HG02981 (cell line): ENCODE data around the gene NDUFB3.
"Not testable (repeated sequence)": the region's sequence is repeated elsewhere in the genome, so short reads cannot be mapped to it uniquely, and the experiment has no call there.

Source experiments
- ATAC-seq: cut with Tn5 transposase; IDR thresholded peaks from one replicate; pipeline ENCODE4 v1.9.1; 2021; ENCODE audit warnings: mild to moderate bottlenecking, moderate library complexity; ENCODE audit not compliant: unreplicated experiment

The NDUFB3 gene

DNA sequence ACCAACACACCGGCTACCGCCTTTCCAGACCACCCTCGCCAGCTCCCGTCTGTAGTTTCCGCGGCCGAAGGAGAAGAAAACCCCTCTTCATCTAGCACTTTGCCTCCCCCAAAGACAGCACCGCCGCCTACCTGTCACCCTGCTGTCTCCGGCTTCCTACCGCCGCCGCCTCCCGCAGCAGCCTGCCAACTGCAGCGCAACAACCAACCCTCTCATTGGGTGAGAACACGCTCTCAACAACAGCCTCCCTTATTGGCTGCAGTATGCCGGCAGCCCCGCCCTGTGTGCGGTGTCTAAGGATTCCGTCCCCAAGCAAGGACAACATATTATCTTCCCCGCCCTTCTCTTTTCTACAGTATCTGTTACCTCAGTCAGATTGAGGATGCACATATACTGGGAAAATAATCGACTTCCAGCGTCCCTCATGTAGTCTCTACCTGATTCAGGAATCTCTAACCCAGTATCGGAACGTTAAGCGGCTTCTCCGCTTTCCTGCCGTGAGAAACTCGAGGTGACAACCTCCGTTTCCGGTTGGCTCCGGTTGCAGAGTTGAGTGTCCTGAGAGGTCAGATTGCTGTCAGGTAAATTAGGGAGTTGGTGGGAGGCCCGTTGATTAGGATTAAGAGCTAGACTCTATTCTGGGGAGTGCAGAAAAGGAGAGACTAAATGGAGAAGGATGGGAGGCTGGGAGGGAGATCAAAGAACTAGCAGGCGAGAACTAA lies at the start of gene NDUFB3, which contains the start of gene HYCC2:
TSS of gene NDUFB3 (plus strand) at position 523 of the 722 bp plus-strand sequence. CDS start 6,882 bp downstream, outside the sequence.
TSS of gene HYCC2 (minus strand) at position 193 of the 722 bp plus-strand sequence. CDS start 47,662 bp downstream, outside the sequence.
- ATAC-seq, result peak; percentile 97

DNA sequence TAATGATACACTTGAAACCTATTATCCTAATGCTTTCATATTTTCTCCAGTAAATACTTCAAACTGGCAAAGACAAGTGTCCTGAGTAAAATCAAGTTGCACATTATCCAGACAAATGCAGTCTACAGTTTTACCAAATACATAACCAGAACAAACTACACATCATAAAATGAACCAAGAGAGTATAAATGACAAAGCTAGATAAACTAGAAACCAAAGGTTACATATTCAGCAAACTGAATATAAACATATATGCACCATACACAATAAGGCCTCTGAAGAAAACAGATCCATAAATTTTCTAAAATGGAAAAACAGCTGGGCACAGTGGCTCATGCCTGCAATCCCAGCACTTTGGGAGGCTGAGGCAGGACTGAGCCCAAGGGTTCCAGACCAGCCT lies 47.3 kb upstream of the NDUFB3 start:
- ATAC-seq, result no peak

DNA sequence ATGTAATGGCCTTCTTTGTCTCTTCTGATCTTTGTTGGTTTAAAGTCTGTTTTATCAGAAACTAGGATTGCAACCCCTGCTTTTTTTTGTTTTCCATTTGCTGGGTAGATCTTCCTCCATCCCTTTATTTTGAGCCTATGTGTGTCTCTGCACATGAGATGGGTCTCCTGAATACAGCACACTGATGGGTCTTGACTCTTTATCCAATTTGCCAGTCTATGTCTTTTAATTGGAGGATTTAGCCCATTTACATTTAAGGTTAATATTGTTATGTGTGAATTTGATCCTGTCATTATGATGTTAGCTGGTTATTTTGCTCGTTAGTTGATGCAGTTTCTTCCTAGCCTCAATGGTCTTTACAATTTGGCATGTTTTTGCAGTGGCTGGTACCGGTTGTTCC lies 37.4 kb upstream of the NDUFB3 start:
- not testable (repeated sequence) for ATAC-seq

DNA sequence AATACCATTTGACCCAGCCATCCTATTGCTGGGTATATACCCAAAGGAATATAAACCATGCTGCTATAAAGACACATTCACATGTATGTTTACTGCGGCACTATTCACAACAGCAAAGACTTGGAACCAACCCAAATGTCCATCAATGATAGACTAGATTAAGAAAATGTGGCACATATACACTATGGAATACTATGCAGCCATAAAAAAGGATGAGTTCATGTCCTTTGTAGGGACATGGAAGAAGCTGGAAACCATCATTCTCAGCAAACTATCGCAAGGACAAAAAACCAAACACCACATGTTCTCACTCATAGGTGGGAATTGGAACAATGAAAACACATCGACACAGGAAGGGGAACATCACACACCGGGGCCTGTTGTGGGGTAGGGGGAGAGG lies 33.4 kb upstream of the NDUFB3 start:
- ATAC-seq, result not testable (repeated sequence)

DNA sequence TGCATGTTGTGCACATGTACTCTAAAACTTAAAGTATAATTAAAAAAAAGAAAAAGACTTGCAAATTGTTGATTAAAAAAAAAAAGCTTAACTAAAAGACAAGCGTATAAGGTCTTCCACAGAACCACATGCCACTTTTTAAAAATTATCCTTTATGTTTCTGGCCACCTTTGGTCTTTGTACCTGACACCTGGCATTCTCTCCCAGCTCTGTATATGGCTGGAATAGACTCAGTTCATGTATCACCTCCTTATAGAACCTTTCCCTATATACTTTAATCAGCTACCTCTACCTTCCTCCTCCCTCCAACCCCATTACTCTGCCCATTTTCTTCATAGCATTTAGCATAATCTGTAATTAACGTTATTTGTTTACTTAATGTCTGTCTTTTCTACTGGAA lies 32.9 kb upstream of the NDUFB3 start:
- no peak for ATAC-seq

DNA sequence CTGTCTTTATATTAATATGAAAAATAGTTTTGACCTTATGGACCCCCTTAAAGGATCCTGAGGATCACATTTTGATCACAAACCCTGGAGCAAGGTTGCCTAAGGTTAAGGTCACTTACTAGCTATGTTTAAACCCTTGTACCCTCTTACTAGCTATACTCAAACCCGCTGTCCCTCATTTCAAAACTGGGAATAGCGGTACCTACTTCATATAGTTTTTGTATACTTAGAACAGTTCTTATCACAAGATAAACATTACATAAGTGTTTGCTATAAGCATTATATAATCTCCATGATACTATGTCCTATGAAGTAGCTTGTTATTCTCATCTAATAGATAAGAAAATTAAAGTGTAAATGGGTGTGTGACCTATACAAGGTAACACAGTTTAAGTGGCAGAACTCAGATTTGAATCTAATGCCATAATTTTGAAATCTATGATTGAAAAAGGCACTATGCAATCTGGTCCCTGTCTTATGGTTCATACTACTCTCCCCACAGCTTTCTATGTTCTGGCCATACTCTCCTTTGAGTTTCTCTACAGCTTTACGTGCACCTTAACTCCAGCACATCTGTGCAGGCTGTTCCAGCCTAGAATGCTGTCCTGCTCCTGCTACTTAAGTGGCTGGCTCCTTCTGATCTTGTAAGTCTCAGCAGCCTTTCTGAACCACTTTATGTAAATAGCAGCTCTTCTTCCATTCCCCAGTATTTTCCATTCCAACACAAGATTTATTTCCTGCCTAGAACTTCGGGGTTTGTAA lies 30.8 kb upstream of the NDUFB3 start:
- no peak for ATAC-seq

DNA sequence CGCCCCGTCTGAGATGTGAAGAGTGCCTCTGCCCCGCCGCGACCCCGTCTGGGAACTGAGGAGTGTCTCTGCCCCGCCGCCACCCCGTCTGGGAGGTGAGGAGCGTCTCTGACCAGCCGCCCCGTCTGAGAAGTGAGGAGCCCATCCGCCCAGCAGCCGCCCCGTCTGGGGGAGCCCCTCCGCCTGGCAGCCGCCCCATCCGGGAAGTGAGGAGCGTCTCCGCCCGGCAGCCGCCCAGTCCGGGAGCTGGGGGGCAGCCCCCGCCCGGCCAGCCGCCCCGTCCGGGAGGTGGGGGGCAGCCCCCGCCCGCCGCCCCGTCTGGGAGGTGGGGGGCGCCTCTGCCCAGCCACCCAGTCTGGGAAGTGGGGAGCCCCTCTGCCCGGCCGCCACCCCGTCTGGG lies 29.4 kb upstream of the NDUFB3 start:
- ATAC-seq, result not testable (repeated sequence)

DNA sequence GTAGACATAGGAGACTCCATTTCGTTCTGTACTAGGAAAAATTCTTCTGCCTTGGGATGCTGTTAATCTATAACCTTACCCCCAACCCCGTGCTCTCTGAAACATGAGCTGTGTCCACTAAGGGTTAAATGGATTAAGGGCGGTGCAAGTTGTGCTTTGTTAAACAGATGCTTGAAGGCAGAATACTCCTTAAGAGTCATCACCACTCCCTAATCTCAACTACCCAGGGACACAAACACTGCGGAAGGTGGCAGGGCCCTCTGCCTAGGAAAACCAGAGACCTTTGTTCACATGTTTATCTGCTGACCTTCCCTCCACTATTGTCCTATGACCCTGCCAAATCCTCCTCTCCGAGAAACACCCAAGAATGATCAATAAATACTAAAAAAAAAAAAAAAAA lies 28.8 kb upstream of the NDUFB3 start:
- not testable (repeated sequence) for ATAC-seq

DNA sequence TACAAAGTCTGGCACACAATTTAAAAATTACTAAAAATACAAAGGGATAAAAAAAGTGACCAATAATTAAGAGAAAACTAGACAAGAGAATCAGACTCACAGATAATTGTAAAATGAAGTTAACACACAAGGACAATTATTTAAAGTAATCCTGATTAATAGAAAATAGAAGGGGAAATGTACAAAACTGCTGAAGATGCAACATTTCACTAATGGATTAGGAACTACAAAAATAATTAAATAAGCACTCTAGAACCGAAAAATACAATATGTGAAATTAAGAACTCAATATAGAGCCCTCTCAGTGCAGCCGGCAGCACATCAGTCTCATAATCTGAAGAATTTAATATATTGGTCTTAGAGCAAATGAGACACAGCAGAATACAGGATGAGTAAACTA lies 24.9 kb upstream of the NDUFB3 start:
- ATAC-seq, result no peak

DNA sequence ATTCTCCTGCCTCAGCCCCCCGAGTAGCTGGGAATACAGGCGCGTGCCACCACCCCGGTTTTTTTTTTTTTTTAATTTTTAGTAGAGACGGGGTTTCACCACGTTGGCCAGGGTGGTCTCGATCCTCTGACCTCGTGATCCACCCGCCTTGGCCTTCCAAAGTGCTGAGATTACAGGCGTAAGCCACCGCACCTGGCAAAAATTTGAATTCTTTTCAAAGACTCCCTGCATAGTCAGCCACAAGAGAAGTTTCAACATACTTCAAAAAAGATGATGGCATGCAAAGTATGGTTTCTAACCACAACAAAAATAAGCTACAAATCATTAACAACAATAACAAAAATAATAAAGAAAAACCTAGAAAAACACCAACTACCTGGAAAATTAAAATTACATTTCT lies 22.3 kb upstream of the NDUFB3 start:
- ATAC-seq, result no peak

DNA sequence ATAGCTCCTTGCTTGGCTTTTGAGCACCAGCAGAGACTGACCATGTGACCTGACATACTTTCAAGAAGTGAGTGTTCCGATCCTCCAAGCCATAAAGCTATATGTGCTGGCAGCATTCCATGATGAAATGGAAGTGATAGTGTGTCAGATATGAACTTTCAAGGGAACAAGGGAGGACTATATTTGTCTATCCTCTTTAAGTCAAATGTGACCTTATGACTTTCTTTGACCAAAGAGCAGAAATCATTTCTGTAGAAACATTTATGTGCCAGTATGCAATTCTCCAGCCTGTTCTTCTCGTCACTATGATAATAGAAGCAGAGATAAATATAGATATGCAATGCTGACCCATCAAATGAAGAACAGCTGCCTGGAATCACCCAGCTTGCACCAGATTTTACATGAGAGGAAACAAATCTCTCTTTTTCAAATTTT lies 14.7 kb upstream of the NDUFB3 start:
- no peak for ATAC-seq

DNA sequence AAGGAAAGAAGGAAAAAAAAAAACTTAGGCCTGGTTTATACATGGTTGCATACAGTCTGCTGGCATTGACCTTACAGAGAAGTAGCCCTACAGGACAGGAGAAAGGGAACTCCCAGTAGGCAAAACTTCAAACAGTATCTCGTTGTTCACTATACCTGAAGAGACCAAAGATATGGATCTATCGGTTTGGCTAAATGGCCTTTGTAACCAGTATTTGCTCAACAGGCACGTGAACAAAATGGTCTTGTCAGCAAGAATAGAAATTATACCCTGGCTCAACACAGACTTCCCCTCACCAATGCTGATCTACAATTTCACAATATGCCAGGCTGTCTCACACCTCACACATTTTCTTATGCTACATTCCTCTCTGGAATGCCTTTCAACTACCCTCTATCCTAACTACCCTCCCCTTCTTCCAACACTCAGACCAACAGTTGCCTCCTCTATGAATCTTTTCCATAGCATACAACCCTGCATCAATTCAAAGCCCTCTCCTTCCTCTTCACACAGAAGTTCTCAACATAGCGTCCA lies 14.0 kb upstream of the NDUFB3 start:
- no peak for ATAC-seq

DNA sequence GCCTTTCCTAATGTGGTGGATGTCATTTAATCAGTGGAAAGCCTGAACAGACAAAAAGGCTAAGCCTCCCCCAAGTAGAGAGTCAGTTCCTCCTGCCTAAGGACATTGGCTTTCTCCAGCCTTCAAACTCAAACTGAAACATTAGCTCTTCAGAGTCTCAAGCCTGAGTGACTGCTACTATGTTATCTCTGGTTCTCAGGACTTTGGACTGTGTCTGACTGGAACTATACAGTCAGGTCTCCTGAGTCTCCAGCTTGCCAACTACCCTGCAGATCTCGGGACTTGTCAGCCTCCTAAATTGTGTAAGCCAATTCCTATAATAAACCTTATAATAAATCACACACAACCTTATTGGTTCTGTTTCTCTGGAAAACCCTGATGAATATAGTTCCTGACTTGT lies 12.9 kb upstream of the NDUFB3 start:
- no peak for ATAC-seq

DNA sequence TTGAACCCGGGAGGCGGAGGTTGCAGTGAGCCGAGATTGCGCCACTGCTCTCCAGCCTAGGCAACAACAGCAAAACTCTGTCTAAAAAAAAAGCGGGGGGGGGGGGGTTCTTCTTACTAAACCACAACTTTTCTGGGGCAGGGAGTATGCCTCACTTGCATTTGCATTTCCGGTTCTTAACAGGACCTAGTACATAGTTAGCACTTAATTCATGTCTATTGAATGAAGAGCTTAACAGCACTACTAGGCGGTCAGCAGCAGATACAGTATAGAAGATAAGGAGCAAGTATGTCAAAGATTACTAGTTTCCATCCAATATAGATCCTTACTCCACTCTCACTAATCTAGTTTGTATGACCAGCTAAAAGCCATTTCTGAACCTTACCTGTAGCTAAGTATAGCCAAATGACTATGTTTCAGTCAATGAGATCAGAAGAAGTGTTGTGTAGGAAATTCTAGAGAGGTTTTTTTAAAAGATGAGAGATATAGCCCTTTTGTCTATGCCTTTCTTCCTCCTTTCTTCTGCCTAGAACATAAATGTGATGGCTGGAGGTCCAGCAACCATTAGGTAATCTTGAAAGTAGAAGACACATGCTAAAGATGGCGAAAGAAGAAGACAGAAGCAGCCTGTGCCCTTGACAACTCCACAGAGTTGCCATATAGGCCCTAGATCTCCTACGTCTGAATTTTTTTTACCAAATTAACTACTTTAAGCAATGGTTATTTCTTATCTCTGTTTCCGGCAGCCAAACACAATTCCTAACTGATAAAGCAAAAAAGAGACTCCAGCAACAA lies 11.6 kb upstream of the NDUFB3 start:
- no peak for ATAC-seq

DNA sequence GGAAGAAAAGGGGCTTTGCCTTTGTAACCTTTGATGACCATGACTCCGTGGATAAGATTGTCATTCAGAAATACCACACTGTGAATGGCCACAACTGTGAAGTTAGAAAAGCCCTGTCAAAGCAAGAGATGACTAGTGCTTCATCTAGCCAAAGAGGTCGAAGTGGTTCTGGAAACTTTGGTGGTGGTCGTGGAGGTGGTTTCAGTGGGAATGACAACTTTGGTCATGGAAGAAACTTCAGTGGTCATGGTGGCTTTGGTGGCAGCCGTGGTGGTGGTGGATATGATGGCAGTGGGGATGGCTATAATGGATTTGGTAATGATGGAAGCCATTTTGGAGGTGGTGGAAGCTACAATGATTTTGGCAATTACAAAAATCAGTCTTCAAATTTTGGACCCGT lies 8.3 kb upstream of the NDUFB3 start:
- not testable (repeated sequence) for ATAC-seq

DNA sequence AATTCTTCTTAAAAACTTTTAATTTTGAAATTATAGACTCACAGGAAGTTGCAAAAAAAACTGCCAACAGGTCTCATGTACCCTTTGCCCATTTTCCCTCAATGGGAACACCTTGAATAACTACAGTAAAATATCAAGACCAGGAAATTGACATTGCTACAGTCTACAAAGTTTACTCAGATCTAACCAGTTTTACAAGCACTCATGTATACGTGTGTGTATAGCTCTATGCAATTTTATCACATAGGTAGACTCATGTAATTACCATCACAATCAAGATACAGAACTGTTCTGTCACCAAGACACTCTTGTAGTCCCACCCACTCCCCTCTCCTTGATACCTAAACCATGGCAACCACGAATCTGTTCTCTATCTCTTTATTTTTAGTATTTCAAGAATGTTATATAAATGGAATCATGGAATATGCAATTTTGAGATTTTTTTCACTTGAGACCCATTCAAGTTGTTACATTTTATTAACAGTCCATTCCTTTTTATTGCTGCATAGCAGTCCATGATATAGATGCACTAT lies 6.9 kb upstream of the NDUFB3 start:
- ATAC-seq, result no peak

DNA sequence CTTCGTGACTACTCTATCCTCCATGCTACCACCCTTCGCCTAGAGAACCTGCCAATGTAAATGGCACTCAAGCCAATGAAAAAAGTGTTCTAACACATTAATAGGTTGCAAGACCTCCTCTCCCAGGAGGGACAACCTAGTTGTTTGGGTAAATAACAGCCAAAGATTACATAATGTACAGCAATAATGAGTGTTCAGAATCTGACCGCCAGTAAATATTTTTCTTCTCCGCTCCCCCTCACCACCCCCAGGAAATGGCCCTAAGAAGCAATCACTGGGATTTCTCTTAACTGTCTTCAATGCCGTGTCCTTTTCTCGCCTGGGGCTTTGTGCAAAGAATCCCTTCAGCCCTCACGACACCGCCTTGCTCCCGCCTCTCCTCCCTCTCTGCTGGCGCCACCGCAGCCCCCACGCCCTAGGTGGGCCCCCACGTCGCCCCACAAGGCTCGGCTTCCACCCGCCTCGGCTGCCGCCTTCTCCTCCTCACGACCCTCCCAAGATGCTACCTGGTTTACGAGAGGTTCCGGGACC lies 788 bp upstream of the NDUFB3 start:
- ATAC-seq, result peak; percentile 5

DNA sequence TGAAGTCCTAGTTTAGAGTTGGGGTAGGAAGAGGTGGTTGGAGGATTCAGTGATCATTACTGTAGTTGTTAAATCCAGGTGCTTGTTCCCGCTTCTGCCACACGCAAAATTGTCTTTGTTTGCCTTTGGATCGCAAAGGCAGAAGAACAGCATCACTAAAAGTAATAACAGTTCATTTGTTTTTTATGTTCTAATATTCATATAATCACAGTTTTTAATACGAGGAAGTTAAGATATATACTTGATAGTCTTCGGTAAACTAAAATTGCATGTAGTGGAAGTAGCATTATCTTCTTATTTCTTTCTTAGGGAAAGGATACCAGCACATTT lies 365 bp downstream of the NDUFB3 start:
- ATAC-seq, result peak; percentile 4

DNA sequence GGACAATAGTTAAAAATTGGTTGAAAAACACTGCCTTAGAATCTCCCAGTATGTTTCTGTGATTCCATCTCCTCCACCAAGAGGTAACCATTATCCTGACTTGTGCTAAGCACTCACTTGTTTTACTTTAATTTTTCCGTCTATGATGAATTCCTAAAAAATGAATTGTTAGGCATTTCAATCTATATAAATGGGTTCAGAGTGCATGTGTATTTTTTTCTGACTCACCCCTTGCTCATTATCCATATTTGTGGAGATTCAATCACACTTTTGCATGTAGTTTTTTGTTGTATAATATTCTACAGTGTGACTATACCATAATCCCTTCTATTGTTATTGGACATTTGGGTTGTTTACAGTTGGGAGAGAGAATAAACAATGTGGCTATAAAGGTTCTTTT lies 1.3 kb downstream of the NDUFB3 start:
- no peak for ATAC-seq

DNA sequence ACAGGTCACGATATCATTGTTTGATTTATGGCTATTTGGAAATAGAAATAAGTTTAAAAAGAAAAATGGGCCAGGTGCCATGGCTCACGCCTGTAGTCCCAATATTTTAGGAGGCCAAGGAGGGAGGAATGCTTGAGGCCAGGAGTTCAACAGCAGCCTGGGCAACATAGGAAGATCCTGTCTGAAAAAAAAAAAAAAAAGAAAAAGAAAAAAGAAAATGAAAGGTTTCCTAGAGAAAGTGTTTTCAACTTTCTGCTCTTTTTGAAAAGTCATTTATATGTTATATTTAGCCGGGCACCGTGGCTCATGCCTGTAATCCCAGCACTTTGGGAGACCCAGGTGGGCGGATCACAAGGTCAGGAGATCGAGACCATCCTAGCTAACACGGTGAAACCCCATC lies 3.2 kb downstream of the NDUFB3 start:
- no peak for ATAC-seq

DNA sequence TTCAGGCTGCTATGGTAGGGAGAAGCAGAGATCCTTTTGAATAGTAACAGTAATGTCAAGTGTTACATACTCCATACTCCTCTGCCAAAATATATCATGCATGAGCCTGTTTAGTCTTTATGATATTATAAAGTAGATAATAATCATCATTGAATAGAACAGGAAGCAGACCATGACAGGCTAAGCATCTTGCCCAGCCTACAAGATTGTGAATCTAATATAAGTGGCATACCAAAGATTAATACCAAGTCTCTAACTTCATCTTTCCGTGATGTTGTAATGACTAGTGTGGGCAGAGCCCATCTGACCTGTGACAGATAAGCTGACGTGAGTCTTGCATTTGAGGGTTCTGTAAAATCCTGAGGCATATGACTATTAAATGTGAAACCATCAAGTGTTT lies 13.1 kb downstream of the NDUFB3 start:
- no peak for ATAC-seq
